ENCODE measurements around the gene WDR46.

Gene WDR46

DNA sequence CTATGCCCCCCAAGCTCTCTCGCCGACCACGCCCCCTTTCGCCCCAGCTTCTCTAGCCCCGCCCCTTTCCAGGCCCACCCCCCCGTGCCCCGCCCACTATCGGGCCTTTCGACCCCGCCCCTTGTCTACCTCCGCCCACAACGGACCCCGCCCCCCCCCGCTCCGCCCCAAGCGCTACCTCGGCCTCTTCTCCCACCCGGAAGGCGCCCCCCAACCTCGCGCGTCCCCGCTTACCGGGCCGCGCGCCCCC, 28.3 kb upstream of the WDR46 start:
- Mint-ChIP-seq H3K27me3 (no peaks in the 10 kb centered on the region), H3K4me3 (peak overlapping the region; percentile 89), H3K27ac (no peak overlapping the region), H3K4me1 (ENCODE audit: low read depth) (peaks cover 77% of the 10 kb centered on the region), H3K36me3 (ENCODE audit: low read depth) (peaks cover 54% of the 10 kb centered on the region), H3K9me3 (no peaks in the 10 kb centered on the region)

DNA sequence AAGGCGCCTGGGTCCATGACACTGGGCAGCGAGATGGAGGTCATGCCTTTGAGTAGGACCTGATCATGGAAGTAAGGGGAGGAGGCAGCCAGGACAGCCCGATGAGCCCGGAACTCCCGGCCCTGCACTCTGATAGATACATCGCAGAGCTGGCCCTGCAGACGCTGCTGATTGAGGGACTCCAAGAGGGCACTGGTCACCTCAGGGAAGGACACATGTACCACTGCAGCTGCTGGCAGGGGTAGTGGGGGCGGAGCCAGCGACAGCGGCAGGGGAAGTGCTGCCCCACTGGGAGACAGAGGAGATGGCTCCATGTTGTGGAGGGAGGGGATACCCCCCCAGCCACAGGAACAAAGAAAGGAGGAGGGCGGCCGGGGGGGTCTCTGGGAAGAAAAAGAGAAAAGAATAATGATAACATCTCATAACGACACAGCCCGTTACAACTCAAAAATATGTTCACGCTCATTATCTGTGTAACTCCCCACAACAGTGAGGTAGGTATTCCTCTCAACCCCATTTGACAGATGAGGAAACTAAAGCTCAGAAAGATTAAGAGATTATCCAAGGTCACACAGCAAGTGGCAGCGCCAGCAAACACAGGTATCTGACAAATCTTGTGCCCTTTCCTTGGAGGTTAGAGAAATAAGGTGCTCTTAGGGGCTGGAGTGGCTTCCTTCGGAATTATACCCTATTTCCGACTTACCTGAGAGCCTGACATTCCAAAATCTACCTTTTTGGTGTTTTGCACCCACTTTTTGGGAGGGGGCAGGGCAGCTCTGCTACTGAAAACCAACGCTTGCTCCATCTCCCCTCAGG, 27.8 kb upstream of the WDR46 start:
- Mint-ChIP-seq H3K9me3 (no peaks in the 10 kb centered on the region), H3K36me3 (ENCODE audit: low read depth) (peaks cover 54% of the 10 kb centered on the region), H3K27ac (peak overlapping the region; percentile 68), H3K27me3 (no peaks in the 10 kb centered on the region), H3K4me1 (ENCODE audit: low read depth) (peaks cover 78% of the 10 kb centered on the region), H3K4me3 (peak overlapping the region; percentile 89)

DNA sequence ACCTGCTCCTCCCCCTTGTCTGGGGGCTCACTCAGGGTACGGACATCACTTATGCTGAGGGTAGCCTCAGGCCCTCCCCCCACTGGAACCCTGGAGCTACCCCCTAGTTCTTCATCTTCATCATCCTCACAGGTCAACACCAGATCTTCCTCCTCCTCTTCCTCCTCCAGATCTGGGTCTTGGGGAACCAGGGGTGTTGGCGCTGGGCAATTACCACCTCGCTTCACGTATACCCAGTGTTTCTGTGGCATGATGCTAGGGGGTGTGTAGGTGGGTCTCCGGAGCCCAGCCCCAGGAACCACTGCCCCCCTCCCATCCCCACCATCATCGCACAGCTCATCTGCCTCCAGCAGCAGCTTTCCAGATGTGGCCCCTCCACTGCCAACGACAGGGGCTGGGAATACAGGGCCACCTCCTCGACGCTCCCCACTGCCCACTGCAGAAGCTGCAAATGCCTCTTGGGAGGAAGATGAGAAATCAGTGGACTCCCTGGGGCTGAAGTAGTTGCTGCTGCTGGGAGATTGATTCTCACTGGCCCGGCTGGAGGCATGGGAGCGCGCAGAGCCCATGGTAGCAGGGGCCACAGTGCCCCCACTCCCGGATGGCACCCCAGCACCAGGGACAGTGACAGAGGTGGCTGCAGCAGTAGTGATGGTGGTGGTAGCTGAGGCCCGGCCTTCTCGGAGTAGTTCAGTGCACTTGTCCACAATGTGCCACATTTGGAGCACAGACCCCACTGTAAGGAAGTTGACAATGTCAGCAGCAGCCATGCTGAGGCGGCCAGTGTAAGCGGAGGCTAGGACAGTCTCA, 27.0 kb upstream of the WDR46 start:
- Mint-ChIP-seq H3K27me3 (no peaks in the 10 kb centered on the region), H3K9me3 (no peaks in the 10 kb centered on the region), H3K36me3 (ENCODE audit: low read depth) (peaks cover 53% of the 10 kb centered on the region), H3K4me1 (ENCODE audit: low read depth) (peaks cover 75% of the 10 kb centered on the region), H3K4me3 (peak overlapping the region; percentile 89), H3K27ac (peak overlapping the region; percentile 68)

DNA sequence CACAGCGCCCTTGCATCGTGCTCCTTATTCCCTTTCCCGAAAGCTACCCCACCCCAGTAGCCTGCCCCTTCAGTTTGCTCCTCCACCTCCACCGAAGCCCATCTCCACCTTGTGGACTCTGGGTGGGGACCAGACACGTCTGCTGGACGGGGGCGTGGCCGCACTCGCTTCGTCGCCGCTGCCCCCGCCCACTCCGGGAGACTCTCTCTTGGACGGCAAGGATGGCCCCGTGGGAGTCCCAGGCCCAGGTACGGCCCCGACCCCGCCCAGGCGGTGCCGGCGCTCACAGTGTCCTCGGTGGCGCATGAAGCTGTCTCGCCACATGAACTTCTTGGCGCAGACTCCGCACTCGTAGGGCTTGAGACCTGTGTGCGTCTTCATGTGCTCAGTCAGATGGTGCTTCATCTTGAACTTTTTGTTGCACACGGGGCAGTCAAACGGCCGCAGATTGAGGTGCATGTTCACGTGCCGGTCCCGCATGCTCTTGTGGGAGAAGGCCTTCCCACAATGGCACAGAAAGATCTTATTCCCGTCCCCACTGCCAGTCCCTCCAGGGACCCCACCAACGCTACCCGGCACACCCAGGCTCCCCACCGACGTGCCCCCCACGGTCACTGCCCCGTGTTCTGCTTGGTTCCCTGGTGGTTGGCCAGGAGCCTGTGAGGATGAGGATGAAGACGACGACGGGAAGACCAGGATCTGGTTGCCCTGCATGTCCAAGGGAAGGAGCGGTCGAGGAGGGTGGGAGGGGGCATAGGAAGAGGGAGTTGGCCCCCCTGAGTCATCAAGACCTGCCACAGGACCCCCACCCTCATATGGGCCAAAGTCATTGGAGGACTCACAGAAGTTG, 26.1 kb upstream of the WDR46 start:
- H3K36me3 Mint-ChIP-seq (ENCODE audit: low read depth): peaks cover 50% of the 10 kb centered on the region
- H3K27ac Mint-ChIP-seq: peak overlapping the region; percentile 97

DNA sequence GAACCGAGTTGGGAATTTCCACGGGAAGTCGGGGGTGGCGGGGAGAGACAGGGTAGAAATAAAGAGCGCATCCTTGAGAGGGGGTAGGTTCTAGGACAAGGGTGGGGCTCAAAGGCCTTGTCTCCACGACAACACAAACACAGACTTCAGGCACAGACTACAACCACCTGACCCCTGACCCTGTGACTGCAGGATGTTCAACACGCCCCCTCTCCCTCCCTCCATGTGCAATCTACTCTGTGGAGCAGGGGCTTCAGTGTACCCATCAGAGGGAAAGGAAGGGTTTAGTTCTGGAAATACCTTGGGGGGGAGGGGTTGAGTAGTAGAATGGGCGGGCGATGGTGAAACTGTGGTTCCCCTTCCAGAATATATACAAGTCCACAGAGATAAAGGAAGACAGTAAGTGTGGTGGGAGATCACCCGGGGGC, 25.5 kb upstream of the WDR46 start:
- H3K36me3 Mint-ChIP-seq (ENCODE audit: low read depth): peaks cover 47% of the 10 kb centered on the region
- peak overlapping the region; percentile 97 for H3K27ac Mint-ChIP-seq
- H3K9me3 Mint-ChIP-seq: no peaks in the 10 kb centered on the region
- peaks cover 68% of the 10 kb centered on the region for H3K4me1 Mint-ChIP-seq (ENCODE audit: low read depth)
- H3K27me3 Mint-ChIP-seq: no peaks in the 10 kb centered on the region
- peak overlapping the region; percentile 98 for H3K4me3 Mint-ChIP-seq

More for the DNA sequence above, 26.1 kb upstream of the WDR46 start:
- Mint-ChIP-seq H3K4me1 (ENCODE audit: low read depth) (peaks cover 73% of the 10 kb centered on the region), H3K4me3 (peak overlapping the region; percentile 98), H3K9me3 (no peaks in the 10 kb centered on the region), H3K27me3 (no peaks in the 10 kb centered on the region)

DNA sequence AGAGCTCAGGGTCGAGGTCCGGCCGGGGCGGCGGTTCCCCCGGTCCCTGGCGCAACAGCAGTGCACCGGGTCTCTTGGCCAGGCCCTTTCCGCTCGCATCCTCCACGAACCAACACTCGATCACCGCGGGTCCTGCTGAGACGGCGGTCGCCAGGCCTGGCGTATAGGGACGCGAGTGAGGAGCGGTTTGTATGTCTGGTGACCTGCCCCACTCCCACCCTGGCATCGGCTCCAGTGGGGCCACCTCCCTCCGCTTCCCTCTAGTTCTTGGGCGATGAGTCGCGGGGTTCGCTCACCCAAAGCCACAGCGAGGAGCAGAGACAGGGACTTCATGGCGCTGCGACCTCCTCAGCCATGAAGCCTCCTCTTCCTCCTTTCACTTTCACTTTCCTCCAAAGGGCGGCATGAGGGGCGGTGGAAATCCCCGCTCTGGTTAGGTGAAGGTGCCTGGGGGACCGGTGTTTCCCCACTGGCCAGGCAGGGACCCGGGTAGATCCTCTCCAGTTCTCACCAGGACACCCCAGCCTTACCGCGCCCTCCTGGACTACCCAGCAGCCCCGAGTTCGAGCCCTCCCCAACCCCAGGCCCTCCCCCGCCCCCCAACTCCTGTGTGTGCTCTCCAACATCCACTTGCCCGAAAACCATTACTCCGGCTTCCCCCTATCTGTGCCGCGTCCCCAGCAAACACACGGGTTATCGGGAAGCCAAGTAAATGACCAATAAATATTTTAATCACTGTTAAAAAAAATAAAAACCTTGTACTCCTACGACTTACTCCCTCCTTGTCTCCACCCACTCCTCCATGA, 24.9 kb upstream of the WDR46 start, which contains the start of gene TAPBP:
TAPBP (minus strand) TSS at position 370 of the 806 bp plus-strand sequence; CDS start at position 333, 37 bp downstream.
- Mint-ChIP-seq H3K9me3 (no peaks in the 10 kb centered on the region), H3K27ac (peak within 1 kb of the TSS; percentile 97), H3K4me1 (ENCODE audit: low read depth) (peaks cover 63% of the 10 kb centered on the region), H3K36me3 (ENCODE audit: low read depth) (peaks cover 41% of the 10 kb centered on the region), H3K27me3 (no peaks in the 10 kb centered on the region), H3K4me3 (peak within 1 kb of the TSS; percentile 98)

DNA sequence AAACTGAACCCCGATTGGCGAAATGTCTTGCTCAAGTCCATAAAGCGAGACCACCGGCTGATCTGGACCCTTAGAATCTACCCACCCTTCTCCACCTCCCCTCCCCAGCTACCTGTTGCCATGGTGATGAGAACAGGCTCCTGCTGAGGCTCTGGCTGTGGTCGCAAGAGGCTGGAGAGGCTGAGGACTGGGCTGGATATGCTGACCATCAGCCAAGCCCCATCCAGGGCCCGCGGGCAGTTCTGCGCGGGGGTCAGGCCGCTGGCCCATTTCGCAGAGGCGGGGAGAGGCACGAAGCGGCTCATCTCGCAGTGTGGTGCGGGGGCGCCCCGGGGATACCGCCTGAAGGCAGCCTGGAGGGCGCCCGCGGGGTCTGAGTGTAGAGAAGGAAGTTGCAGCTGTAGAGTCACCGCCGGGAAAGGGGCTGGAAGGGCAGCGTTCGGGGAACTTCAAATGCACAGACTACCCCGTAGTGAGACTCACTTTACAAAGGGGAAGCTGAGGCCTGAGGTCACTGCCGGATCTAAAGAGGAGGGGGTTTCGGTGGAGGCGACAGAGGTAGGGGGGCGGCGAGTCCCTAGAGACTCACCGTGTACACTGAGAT, 24.2 kb upstream of the WDR46 start:
- no peaks in the 10 kb centered on the region for H3K27me3 Mint-ChIP-seq
- peak overlapping the region; percentile 97 for H3K27ac Mint-ChIP-seq
- peaks cover 63% of the 10 kb centered on the region for H3K4me1 Mint-ChIP-seq (ENCODE audit: low read depth)
- H3K4me3 Mint-ChIP-seq: peak overlapping the region; percentile 98
- peaks cover 41% of the 10 kb centered on the region for H3K36me3 Mint-ChIP-seq (ENCODE audit: low read depth)
- H3K9me3 Mint-ChIP-seq: no peaks in the 10 kb centered on the region

DNA sequence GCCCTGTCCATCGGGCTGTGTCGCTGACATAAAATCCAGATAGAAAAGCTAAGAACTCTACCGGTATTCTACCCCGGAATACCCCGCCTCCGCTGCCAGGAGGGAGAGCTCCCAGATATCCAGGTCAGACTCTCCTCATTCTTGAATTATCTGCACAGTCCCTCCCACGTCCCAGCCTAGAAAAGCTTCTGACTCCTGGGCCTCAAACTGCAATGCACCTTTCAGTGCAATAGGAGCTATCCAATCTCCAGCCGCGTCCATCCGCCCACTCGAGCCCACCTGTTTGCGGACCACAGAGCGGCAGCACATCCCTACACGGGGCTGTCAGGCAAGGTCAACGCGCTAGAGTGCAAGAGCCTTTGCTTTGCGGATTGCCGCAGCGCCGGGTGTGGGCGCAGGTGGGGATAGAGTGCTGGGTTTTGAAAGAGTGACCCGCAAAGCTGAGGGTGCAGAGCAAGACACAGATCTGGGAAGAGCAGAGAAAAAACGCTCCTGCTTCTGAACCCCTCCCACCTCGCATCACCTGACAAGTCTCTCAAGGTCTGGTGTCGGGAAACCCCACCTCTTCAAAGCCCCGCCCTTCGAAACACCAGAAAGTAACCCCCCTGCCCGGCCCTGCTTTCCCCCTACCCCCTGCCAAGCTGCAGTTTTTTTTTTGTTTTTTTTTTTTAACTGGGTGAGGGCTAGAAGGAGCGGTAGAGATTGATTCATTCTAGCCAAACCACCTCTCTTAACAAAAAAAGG, 23.5 kb upstream of the WDR46 start:
- Mint-ChIP-seq H3K36me3 (ENCODE audit: low read depth) (peaks cover 45% of the 10 kb centered on the region), H3K9me3 (no peaks in the 10 kb centered on the region), H3K4me1 (ENCODE audit: low read depth) (peaks cover 62% of the 10 kb centered on the region)

DNA sequence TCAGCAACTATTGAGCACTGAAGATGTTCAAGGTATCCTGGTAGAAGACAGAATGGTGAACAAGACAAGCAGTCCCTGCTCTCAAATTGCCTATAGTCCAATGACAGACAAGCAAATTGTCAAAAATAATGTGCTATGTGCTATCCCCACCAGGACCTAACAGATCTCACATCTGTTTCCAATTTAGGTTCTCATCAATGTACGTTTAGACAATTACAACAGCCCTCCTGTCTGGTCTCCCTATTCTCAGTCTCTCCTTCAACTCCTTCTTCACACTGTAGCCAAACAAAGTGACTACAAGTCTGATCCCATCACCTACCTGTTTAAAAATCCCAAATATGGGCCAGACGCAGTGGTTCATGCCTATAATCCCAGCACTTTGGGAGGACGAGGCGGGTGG, 17.3 kb upstream of the WDR46 start:
- Mint-ChIP-seq H3K9me3 (no peaks in the 10 kb centered on the region), H3K36me3 (ENCODE audit: low read depth) (peaks cover 51% of the 10 kb centered on the region), H3K27ac (peak overlapping the region; percentile 65), H3K27me3 (no peaks in the 10 kb centered on the region), H3K4me3 (no peak overlapping the region), H3K4me1 (ENCODE audit: low read depth) (peaks cover 44% of the 10 kb centered on the region)

More for the DNA sequence above, 23.5 kb upstream of the WDR46 start:
- Mint-ChIP-seq H3K27me3 (no peaks in the 10 kb centered on the region), H3K27ac (peak overlapping the region; percentile 97), H3K4me3 (peak overlapping the region; percentile 98)

DNA sequence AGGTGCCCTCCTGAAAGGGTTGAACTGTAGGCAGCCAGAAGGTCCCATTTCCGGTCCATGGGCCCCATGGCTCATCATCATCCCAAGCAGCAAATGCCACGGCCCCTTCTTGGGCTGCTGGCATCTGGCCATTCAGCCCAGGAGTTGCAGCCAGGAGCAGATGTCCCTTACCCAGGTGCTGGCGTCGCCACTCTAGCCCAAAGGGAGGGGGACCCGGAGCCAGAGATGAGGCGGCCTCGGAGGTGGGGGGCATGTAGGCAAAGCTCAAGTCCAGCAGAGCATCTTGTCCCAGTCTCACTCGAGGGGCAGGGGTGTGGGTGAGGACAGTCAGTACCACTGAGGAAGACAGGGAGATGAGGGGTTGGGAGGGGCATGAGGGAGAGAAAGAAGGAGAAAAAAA, 16.0 kb upstream of the WDR46 start:
- peaks cover 48% of the 10 kb centered on the region for H3K4me1 Mint-ChIP-seq (ENCODE audit: low read depth)
- H3K9me3 Mint-ChIP-seq: no peaks in the 10 kb centered on the region
- H3K27me3 Mint-ChIP-seq: no peaks in the 10 kb centered on the region
- H3K36me3 Mint-ChIP-seq (ENCODE audit: low read depth): peaks cover 51% of the 10 kb centered on the region
- H3K27ac Mint-ChIP-seq: no peak overlapping the region
- H3K4me3 Mint-ChIP-seq: no peak overlapping the region

DNA sequence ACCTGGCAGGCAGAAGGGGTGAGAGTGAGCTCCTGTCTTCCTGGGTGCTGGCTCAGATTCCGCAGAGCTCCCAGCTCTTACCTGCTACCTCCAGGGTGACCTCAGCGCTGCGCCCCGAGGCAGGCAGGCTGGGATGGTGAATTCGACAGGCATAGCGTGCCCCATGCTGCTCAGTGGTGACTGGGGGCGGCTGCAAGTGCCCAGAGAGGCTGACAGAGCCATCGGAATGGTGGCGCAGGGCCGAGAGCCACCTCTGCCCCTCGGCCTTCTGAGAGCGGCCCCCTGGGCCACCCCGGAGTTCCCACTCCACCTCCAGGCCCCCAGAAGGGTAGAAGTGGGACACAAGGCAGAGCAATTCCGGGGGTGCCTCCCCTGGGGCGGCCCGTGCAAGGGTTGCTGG, 15.2 kb upstream of the WDR46 start:
- Mint-ChIP-seq H3K4me3 (no peak overlapping the region), H3K27ac (no peak overlapping the region), H3K36me3 (ENCODE audit: low read depth) (peaks cover 55% of the 10 kb centered on the region)

DNA sequence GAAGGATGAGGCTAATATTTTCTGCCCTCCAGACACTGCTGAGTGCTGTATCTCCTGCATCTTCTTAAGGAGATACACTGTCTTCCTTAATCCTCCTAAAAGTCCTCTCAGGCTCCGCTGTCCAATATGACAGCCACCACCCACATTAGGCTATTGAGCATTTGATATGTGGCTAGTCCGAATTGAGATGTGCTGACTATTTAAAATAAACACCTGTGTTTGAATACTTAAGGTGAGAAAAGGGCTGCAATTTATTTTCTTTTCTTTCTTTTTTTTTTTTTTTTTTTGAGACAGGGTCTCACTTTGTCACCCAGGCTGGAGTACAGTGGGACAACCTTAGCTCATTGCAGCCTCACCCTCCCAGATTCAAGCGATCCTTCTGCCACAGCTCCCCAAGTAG, 12.8 kb upstream of the WDR46 start:
- Mint-ChIP-seq H3K36me3 (ENCODE audit: low read depth) (peaks cover 41% of the 10 kb centered on the region), H3K4me1 (ENCODE audit: low read depth) (peaks cover 54% of the 10 kb centered on the region), H3K27ac (no peak overlapping the region), H3K9me3 (no peaks in the 10 kb centered on the region), H3K27me3 (no peaks in the 10 kb centered on the region), H3K4me3 (no peak overlapping the region)

More for the DNA sequence above, 15.2 kb upstream of the WDR46 start:
- Mint-ChIP-seq H3K4me1 (ENCODE audit: low read depth) (peaks cover 55% of the 10 kb centered on the region), H3K9me3 (no peaks in the 10 kb centered on the region), H3K27me3 (no peaks in the 10 kb centered on the region)

DNA sequence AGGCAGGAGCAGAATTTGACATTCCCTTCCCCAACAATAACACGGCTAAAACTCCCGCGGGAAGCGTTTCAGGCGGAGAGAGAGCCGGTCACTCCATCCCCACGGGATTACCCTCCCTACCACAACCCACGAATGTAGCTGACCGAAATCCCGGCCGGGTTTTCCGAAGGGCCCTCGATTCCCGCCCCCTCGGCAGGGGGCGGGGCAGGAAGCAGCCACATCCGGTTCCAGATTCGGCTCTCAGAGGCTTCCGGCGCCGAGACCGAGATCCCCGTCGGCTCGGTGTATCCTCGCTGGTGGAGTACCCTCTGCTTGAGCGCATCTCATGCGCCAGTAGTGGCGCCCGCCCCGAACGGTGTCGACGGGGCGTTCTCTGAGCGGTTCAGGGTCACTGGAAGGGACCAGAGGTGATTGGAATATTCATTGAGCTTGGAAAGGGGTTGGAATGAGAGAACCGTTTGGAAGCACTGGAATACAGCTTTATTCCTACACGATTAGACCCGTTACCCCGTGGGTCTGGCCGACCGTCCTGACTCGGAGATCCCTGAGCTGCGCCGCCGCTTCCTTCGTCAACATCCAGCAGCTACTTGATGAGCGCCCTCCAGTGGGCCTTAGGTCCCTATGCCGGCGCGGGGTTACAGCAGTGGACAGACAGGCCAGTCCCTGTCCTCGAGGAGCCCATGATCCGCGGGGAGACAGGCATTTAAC, 10.4 kb upstream of the WDR46 start:
- H3K27me3 Mint-ChIP-seq: no peaks in the 10 kb centered on the region
- peaks cover 37% of the 10 kb centered on the region for H3K36me3 Mint-ChIP-seq (ENCODE audit: low read depth)
- no peaks in the 10 kb centered on the region for H3K9me3 Mint-ChIP-seq
- H3K4me1 Mint-ChIP-seq (ENCODE audit: low read depth): peaks cover 45% of the 10 kb centered on the region
- peak overlapping the region; percentile 95 for H3K27ac Mint-ChIP-seq
- H3K4me3 Mint-ChIP-seq: peak overlapping the region; percentile 98

All from stimulated activated naive CD8-positive, alpha-beta T cell treated with anti-CD3 and anti-CD28 coated beads, Interleukin-15, Interleukin-2, amounts not matched to agents 100 ng/mL and 50 ng/mL, for 24 hours (primary cell).